ENCODE measurements around the gene RFTN1.

DNA sequence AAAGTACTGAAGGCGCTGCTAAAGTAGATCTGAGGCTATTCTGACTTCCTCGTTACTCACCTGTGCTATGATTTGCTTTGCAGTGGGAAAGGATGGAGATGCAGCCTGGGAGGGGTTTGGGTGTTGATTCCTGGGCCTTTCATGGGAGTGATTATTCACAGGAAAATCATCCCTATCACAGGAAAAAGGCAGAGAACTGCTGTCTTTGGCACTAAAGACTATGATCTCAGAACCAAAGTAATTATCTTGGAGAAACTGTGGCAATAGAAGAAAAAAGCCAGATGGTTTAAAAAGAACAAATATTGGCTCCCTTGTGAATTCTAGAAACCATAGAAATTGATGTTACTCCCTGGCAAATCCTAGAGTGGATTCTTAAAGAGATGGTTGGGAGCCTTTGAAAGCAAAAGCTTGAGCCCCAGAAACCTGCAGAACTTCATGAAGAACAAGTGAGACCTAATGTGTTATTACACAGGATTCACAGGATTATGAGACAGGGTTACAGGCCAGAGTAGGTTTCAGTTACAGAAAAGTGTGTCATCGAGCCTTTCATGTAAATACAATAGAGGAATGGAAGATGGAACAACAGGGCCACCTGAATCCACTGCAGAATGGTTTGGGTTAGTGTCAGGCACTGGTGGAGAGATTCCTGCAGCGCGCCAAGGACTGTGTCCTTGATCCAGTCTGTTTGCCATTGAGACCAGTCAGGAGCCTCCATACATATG, 162.7 kb downstream of the RFTN1 start:
- TF ChIP-seq POLR2A (IDR thresholded peaks at IDR 0.05; ENCODE audit: low read length) (no peak), GATA1 (IDR thresholded peaks at IDR 0.05; ENCODE audit: low read depth, low read length) (no peak)
